Measurements from ENCODE around the gene DCUN1D1.

DNA sequence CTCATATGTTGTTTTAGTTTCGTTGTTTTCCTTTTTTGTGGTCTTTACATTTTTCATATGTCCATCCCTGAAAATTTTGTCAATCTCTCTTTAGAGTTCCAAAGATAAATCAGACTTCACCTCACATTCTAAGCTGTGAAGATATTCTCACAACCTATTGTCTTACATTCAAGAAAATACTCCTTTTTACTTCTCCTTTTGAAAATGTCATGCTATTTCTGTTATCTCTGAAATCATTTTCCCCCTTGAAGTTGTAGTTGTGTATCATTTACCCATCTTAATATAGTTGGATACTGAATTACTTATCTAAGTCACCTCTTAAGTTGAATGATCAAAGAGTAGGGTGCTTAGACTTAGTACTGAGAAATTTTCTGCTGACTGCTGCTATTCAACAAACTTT is 74.3 kb downstream of the DCUN1D1 start:
- TF ChIP-seq, protein P1, sequence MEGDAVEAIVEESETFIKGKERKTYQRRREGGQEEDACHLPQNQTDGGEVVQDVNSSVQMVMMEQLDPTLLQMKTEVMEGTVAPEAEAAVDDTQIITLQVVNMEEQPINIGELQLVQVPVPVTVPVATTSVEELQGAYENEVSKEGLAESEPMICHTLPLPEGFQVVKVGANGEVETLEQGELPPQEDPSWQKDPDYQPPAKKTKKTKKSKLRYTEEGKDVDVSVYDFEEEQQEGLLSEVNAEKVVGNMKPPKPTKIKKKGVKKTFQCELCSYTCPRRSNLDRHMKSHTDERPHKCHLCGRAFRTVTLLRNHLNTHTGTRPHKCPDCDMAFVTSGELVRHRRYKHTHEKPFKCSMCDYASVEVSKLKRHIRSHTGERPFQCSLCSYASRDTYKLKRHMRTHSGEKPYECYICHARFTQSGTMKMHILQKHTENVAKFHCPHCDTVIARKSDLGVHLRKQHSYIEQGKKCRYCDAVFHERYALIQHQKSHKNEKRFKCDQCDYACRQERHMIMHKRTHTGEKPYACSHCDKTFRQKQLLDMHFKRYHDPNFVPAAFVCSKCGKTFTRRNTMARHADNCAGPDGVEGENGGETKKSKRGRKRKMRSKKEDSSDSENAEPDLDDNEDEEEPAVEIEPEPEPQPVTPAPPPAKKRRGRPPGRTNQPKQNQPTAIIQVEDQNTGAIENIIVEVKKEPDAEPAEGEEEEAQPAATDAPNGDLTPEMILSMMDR (conservative IDR thresholded peaks at IDR 0.05 in 1 of 2, IDR thresholded peaks at IDR 0.05 in 1 of 2; ENCODE audit: extremely low read depth in 1 of 2, insufficient read depth in 1 of 2, low read depth in 1 of 2, low read length in 2 of 2): no peak
- no peak for TF ChIP-seq EZH2 (IDR thresholded peaks at IDR 0.05; ENCODE audit: borderline replicate concordance, low read length)
